HG03442 (cell line): ENCODE results near the gene CORO7.
A peak's percentile ranks its signal among the peaks of the same experiment; 100 is the strongest.

ENCODE experiments used
- ATAC-seq: cut with Tn5 transposase; IDR thresholded peaks from one replicate; pipeline ENCODE4 v1.9.1; 2021; ENCODE audit warnings: mild to moderate bottlenecking, moderate library complexity; ENCODE audit not compliant: unreplicated experiment

CORO7 gene

GRCh38 chr16:4426722-4427372 is 10.5 kb upstream of the CORO7 start:
- ATAC-seq = no peak

DNA sequence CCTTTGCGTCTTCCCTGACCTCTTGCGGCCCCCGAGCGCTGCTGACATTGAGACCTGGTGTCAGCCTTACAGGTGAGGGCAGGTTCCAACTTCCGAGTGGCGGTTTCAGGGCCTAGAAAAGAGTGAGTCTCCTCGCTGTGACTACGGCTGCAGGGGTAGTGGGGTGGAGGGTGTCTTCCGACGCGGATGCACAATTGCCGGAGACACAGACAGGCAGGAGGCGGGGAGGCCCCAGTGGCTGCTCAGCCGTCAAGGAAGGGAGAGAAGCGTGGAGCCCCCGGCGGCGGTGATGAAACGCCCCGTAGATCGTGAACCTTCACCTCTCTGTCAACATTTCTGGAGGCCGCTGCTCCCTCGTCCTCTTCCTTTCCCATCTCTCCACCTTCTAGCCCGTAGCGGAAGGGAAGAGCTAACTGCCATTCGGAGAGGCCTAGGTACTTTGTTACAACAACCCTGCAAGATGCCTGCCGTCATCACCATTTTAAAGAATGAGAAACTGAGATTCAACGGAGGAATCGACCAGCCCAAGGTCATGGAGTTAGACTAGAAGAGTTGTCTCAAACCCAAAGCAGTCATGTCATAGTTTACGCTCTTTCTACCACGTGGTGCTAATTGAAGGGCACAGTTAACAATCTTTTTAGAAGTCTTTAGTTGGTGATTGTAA is 9.8 kb upstream of the CORO7 start:
- peak; percentile 27 for ATAC-seq

DNA sequence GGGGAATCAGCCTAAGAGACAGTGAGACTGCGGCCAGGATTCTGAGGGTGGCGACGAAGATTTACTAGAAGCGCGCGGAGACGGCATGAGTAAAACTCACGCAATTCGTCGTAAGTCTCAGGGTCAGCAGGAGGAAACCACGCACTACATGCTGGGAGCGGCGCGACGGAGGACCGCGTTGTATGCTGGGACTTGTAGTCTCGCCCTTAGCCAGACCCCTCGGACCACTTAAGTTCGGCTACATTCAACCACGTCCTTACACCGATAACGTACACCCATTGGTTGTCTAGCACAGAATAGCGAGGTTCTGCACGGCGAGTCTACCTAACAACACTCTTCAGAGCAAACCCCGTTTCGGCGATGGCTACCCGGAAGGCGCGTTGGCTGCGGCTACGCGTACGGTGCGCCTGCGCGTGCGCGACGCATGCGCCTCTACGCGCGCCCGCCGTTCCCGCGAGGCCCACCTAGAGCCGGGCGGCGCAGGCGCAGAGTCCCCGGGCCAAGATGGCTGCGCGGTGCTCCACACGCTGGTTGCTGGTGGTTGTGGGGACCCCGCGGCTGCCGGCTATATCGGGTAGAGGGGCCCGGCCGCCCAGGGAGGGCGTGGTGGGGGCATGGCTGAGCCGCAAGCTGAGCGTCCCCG is 9.1 kb upstream of the CORO7 start, which contains the start of gene DNAJA3:
Gene DNAJA3, plus strand, starts transcription at position 491 of the 643 bp plus-strand sequence. Its CDS starts 14 bp downstream, at position 505.
- ATAC-seq = peak; percentile 81

- ATAC-seq = no peak
These were observed 4.2 kb upstream of the CORO7 start for GRCh38 chr16:4420505-4421105.

DNA sequence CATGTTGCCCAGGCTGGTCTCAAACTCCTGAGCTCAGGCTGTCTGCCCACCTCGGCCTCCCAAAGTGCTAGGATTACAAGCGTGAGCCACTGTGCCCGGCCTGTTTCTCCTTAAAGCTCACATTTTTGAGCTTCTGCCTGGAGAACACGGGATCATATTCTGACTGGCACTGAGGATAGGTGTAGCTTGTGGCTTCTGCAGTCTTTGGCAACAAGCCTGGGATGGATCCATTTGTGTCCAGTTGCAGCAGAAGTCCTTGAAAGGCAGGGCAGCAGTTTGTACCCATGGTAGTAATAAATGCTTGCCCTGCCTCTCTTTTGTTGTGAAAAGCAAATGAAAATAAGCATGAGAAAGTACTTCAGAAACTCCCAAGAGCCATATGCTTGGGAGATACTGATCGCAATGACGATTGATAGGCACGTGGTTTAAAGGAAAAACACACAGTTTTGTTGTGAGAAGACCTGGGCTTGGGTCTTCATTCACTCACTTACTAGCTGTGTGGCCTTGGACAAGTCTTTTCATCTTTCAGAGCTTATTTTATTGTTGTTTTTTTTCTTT is 3.1 kb upstream of the CORO7 start:
- no peak for ATAC-seq

DNA sequence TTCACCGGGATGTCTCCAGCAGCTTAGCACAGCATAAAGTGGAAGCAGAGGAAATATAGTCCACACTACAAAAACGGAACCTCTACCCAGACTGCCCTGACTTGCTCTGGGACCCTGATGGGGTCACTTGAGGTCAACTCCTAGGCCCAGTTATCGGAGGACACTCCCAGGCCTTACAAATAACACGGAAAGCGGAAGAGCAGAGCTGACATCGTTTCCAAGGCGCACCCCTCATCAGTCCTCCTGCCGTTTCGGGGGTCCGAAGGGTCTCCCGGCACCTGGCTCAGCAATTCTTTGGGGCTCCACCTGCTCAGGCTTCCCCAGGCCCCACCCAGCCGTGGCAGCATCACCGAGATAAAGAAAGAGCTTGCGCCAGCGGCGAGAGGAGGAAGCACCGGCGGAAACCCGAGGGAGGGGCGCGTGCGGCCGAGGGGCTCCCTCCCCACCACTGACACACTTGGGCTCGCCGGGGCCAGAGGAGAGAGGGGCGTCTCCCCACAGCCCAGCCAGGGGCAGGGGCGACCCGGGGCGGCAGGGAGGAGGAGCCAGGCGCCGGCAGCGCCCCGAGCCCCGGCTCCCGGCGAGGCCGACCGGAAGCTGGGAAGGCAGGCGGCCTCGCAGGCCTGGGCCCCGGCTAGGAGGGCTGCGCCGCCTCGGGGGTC is 727 bp downstream of the CORO7 start:
- peak; percentile 5 for ATAC-seq

DNA sequence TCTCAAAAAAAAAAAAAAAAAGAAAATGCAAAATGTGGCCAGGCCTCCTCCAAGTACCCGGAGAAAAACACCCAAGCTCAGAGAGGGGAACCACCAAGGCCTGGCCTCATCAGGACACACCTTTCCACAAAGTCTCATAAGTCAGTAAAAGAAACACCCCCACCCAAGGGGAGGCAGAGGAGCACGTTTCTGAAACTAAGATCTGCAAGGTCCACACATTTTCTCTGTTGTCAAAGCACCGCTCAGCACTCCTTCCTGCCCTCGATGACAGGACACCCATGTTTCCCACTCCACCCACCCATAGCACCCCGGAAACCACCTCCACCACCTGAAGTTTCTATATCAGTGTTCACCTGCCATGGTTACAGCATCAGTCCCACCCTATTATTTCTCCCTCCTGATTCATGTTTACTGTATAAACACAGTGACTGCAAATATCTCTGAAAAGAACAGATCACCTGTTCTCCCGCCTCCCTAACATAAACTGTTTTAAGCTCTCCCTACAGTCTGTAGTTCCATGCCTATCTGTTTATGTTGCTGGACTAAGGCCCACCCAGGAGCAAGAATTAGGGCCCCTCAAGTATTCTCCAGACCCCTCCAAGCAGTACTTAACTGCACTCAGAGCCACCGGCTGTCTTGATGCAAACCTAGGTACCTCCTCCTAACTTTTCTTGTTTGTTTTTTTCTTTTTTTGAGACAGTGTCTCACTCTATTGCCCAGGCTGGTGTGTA is 2.0 kb downstream of the CORO7 start:
- peak; percentile 57 for ATAC-seq

- no peak for ATAC-seq
These were observed 3.5 kb downstream of the CORO7 start for GRCh38 chr16:4412854-4413253.

DNA sequence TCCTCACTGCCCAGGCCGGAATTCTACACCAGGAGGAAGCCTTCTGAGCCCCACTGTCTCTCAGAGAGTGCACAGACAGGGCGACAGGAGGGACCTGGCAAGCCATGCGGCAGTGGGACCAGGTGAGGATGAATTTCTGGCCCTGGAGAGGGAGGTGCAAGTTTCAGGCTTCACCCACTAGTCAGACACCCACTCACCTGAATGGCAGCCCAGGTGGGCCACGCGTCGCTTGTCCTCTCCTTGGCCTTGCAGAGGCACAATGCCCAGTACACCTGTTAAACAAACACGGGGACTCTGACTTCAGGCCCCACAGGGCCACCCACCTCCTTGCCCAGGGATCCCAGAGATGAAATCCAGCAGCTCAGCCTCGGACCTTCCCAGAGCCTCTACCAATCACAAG is 4.2 kb downstream of the CORO7 start:
- no peak for ATAC-seq

- no peak for ATAC-seq
These were observed 4.7 kb downstream of the CORO7 start for GRCh38 chr16:4411684-4412083.

DNA sequence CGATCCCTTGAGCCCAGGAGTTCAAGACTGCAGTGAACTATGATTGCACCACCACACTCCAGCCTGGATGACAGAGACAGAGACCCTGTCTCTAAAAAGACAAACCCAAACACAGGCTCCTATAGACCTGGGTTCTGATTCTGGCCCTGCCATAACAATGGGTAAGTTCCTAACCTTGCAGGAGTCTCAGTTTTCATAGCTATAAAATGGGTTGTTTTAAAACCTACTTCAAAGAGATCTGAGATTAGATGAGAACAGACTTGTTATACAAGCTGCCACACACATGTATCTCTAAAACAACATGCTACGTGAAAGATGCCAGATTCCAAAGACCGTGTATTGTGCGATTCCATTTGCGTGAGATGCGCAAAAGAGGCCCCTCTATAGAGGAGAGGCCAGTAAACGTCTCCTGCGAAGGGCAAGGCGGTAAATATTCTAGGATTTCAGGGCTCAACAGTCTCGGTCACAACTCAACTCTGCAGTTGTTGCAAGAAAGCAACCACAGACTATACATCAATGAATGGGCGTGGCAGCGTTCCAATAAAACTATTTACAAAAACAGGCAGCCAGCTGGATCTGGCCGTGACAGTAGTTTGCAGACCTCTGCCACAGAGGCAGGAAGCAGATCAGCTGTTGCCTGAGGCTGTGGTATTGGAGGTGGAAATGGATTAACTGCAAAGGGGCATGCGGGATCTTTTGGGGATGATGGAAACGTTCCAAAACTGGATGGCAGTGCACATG is 5.9 kb downstream of the CORO7 start:
- ATAC-seq = no peak

GRCh38 chr16:4409081-4409932 is 7.1 kb downstream of the CORO7 start:
- no peak for ATAC-seq

DNA sequence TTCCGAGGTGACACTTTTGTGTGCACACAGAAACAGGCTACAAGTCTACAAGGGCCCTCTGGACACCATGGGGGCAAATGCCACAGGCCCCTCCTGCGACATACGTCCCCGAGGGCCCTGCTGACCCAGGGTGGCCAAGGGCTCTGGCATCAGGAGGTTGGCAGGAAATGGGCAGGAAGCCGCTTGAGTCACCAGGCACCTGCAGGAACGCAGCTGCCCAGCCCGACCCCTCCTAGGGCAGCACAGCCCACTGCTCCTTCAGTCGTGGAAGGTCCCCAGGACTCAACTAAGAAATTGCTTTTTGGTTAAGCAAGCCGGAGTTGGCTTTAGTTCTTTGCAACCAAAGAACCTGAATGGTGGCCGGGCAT is 8.1 kb downstream of the CORO7 start:
- ATAC-seq = no peak

DNA sequence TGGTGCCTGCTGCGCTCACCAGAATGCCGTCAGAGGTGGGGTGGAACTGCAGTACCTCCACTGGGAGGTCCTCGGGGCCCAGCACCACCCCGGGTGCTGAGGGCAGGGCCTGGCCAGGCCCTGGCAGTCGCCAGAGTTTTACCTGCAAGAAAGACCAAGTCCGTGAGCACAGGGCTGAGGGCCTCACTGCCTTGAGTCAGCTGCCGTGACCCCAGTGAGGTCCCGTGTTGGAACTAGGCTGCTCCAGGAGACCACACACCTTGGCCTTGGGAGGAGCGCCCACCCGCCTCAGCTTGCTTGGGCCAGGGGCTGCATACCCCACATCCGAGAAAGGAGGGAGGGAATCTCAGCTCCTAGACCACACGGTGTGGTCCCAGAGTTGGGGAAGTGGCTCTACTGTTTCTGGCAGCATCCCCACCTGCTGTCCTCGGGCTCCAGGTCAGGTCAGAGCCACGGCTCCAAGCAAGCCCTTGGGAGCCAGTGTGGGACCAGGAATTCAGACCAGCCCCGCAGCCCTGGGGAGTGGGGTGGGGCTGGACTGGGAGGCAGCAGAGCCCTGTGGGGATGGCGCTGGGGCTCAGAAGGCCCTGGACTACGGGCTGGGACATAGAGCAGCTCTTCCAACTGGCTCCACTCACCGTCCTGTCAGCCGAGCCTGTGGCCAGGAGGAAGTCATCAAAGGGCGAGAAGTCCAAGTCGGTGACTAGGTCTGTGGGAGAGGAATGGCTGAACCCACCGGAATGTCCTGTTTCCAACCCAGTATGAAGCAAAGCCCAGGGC is 8.7 kb downstream of the CORO7 start:
- ATAC-seq = no peak

- no peak for ATAC-seq
These were observed 11.3 kb downstream of the CORO7 start for GRCh38 chr16:4404967-4405696.

DNA sequence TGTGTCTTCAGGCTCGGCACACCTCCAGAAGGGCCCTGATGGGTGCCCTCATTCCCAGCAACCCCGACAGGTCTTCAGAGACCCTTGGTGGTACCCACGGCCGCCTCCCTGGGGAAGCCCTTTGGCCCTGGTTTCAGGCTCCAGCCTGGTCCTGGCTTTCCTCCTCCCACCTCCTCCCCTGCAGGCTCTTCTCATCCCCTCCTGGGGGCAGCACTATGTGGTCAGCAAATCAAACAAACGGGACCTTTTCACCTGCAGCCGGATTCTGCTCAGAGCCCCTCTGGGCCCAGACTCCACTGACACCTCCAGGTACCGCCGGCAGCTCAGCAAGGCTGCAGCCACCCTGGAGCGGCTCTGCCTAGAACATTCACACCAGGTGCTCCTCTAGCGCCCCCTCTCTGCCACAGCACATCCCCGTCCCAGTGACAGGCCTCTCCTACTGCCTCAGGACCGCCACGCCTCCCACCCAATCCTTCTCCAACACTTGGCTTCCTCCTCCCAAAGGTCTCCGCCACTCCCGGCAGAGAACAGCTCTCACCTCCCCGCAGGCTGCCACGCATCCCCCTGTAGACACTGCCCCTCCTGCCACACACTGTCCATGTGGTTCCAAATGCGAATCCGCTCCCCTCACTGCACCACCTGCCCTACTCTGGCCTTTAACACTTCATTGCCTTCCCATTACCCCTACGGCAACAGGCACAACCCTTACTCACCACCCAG is 12.0 kb downstream of the CORO7 start:
- no peak for ATAC-seq
